ENCODE results near the gene MRPL51.

DNA sequence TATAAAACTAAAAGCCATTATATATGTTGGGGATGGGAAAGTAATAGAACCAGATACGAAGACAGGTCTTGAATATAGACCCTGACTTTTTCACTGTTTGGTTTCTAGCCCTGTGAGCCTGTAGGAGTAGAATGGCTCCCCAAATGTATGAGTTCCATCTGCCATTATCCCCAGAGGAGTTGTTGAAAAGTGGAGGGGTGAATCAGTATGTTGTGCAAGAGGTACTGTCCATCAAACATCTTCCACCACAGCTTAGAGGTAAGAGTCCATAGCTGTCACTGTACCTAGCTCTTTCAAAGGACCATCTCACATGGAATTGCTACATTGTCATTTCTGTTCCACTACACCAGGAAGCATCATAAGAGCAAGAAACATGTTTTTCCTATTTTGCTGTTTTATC, 1.9 kb upstream of the MRPL51 start:
- no peak for TF ChIP-seq POLR2A (IDR thresholded peaks at IDR 0.05)
- no peak for TF ChIP-seq CTCF (IDR thresholded peaks at IDR 0.05)
